PC-9 (cell line): ENCODE measurements around the gene WRAP53.

Experiments used
- EZH2 ChIP-seq: fragments of 200-600 bp; sonication (generic); IDR thresholded peaks from 2 replicates; pipeline ENCODE4 v1.8.0; 2017; ENCODE audit warnings: antibody characterized with exemption, low read depth
- TF ChIP-seq, protein P1 (sequence below): fragments of 200-600 bp; sonication (generic); conservative IDR thresholded peaks from 2 replicates; pipeline ENCODE4 v1.6.1; 2017; ENCODE audit warnings: mixed run types, antibody characterized with exemption, mild to moderate bottlenecking, moderate library complexity

- TF ChIP-seq, protein P1, sequence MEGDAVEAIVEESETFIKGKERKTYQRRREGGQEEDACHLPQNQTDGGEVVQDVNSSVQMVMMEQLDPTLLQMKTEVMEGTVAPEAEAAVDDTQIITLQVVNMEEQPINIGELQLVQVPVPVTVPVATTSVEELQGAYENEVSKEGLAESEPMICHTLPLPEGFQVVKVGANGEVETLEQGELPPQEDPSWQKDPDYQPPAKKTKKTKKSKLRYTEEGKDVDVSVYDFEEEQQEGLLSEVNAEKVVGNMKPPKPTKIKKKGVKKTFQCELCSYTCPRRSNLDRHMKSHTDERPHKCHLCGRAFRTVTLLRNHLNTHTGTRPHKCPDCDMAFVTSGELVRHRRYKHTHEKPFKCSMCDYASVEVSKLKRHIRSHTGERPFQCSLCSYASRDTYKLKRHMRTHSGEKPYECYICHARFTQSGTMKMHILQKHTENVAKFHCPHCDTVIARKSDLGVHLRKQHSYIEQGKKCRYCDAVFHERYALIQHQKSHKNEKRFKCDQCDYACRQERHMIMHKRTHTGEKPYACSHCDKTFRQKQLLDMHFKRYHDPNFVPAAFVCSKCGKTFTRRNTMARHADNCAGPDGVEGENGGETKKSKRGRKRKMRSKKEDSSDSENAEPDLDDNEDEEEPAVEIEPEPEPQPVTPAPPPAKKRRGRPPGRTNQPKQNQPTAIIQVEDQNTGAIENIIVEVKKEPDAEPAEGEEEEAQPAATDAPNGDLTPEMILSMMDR = no peak
- no peak for TF ChIP-seq EZH2
These were observed 18.5 kb downstream of the WRAP53 start for GRCh38 chr17:7706631-7707354.
